HFFc6 (cell line): ENCODE results near the gene LCN1. TPM values are rescaled to one million over a fixed set of nuclear protein-coding genes. Genes with fewer than 3 reads are reported as not detected.

Experiments
- DNase-seq: peaks from one replicate; pipeline ENCODE4 v3.0.0-alpha.2; 2018
- H3K27ac Mint-ChIP-seq: 2 replicates; pipeline ENCODE4 v1.8.0; 2020; ENCODE audit warnings: mild to moderate bottlenecking, mixed read lengths
- H3K27me3 Mint-ChIP-seq: 2 replicates; pipeline ENCODE4 v1.8.0; 2021; ENCODE audit warnings: mild to moderate bottlenecking, moderate library complexity, mixed read lengths; ENCODE audit not compliant: insufficient read depth
- H3K36me3 Mint-ChIP-seq: 2 replicates; pipeline ENCODE4 v1.8.0; 2021; ENCODE audit warnings: low read depth, mixed read lengths
- H3K4me1 Mint-ChIP-seq: 2 replicates; pipeline ENCODE4 v1.8.0; 2020; ENCODE audit warnings: low read depth, mixed read lengths
- H3K4me3 Mint-ChIP-seq: 2 replicates; pipeline ENCODE4 v1.8.0; 2020; ENCODE audit warnings: mild to moderate bottlenecking, moderate library complexity, mixed read lengths
- H3K9me3 Mint-ChIP-seq: 2 replicates; pipeline ENCODE4 v1.8.0; 2020; ENCODE audit warnings: mild to moderate bottlenecking, mixed read lengths
- total RNA-seq, 6 experiments: library from RNA; stranded (reverse); fragmentation: NEBNext Ultra II Directional; extraction: Animal tissue kit (Norgen Biotek cat#: 25700); gene quantifications; 2 replicates in 1 of 6; 3 replicates in 5 of 6; pipeline ENCODE4 v1.2.3, GENCODE V29; 2021
- TF ChIP-seq, protein P1 (sequence below): fragments of 200-600 bp; sonication (generic); IDR thresholded peaks from 2 replicates; pipeline ENCODE4 v1.5.0; 2021; ENCODE audit warnings: antibody characterized with exemption, mild to moderate bottlenecking

LCN1 gene
- total RNA-seq, 6 experiments from 2014 or later, result 0.28 to 0.46 TPM; not detected in 4

DNA sequence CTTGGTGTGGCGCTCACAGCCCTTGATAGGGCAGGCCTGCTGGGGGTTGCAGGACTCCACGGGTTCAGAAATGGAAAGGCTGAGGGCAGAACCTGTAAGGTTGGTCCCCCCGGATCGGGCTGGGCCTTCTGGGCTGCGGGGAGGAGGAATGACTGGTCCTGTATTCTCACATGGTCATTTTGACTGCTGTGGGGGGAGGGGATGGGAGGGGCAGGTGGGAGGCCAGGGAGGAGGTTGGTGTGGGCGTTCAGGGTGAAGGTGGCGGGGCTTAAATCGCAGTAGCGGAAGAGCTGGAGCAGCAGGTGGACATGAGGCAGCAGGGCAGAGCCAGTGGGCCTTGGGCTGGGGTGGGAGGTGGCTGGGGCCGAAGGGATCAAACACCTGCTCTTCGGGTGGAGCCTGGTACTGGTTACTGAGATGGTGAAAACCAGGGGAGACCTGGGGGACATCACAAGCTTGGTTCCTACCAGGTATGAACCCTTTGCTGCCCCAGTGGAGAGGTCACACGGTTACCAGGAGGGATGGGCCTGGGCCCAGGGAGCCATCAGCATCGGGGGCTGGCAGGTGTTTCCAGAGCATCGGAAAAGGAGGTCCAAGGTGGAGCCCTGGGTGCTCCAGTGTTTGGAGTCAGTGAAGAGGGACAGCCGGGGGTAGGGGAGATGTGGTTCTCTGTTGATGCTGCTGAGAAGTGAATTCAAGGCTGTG is 18.9 kb upstream of the LCN1 start:
- Mint-ChIP-seq H3K36me3 (peaks cover 4% of the 10 kb centered on the region; the same call in 1 of the 2 replicates), H3K9me3 (no peaks in the 10 kb centered on the region), H3K27me3 (peaks cover 2% of the 10 kb centered on the region), H3K27ac (no peak overlapping the region), H3K4me1 (0 out of 2 replicates have a peak, but pooled peaks cover 7% of the 10 kb centered on the region), H3K4me3 (peak overlapping the region; percentile 89)
- DNase-seq, result no peak
- TF ChIP-seq, protein P1, sequence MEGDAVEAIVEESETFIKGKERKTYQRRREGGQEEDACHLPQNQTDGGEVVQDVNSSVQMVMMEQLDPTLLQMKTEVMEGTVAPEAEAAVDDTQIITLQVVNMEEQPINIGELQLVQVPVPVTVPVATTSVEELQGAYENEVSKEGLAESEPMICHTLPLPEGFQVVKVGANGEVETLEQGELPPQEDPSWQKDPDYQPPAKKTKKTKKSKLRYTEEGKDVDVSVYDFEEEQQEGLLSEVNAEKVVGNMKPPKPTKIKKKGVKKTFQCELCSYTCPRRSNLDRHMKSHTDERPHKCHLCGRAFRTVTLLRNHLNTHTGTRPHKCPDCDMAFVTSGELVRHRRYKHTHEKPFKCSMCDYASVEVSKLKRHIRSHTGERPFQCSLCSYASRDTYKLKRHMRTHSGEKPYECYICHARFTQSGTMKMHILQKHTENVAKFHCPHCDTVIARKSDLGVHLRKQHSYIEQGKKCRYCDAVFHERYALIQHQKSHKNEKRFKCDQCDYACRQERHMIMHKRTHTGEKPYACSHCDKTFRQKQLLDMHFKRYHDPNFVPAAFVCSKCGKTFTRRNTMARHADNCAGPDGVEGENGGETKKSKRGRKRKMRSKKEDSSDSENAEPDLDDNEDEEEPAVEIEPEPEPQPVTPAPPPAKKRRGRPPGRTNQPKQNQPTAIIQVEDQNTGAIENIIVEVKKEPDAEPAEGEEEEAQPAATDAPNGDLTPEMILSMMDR, result no peak

DNA sequence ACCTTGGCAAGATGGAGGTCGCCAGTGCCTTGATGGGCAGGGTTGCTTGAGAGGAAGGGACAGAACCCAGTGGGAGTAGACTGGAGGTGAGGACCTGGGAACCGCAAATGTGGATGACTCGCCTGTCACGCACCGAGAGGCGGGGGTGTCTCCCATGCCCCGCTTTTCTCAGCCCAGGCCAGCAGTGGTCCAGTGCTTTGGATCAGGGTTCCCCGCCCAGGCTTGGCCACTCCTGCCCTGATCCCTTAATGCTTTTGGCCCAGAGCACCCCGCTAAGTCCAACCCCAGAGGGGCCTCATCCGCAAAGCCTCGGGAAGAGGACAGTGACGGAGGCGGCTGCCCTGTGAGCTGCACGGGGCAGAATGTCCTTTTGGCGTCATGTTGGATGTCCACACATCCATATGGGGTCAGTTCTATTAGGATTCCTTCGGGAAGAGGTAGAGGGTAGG is 18.3 kb upstream of the LCN1 start:
- peaks cover 2% of the 10 kb centered on the region for H3K27me3 Mint-ChIP-seq
- H3K4me1 Mint-ChIP-seq, result 0 out of 2 replicates have a peak, but pooled peaks cover 7% of the 10 kb centered on the region
- H3K36me3 Mint-ChIP-seq, result peaks cover 4% of the 10 kb centered on the region; the same call in 1 of the 2 replicates
- no peak overlapping the region for H3K27ac Mint-ChIP-seq
- TF ChIP-seq, protein P1, result no peak
- no peaks in the 10 kb centered on the region for H3K9me3 Mint-ChIP-seq
- DNase-seq, result no peak
- 0 out of 2 replicates have a peak overlapping the region, but pooled peaks have one; percentile 22 for H3K4me3 Mint-ChIP-seq

DNA sequence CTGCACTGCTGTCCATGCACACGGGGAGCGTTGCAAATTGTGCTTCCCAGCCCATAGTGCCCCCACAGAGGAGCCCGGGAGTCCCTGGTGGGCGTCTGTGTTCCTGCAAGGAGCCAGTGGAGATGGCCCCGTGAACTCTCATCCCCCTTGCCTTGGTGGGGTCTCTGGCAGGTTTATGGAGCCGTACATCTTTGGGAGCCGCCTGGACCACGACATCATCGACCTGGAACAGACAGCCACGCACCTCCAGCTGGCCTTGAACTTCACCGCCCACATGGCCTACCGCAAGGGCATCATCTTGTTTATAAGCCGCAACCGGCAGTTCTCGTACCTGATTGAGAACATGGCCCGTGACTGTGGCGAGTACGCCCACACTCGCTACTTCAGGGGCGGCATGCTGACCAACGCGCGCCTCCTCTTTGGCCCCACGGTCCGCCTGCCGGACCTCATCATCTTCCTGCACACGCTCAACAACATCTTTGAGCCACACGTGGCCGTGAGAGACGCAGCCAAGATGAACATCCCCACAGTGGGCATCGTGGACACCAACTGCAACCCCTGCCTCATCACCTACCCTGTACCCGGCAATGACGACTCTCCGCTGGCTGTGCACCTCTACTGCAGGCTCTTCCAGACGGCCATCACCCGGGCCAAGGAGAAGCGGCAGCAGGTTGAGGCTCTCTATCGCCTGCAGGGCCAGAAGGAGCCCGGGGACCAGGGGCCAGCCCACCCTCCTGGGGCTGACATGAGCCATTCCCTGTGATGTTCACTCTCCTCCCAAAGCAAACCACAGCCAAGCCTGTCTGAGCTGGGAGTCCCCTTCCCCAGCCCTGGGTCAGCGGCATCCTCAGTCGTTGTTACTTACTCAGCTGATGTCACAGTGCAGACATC is 17.6 kb upstream of the LCN1 start:
- H3K9me3 Mint-ChIP-seq, result no peaks in the 10 kb centered on the region
- TF ChIP-seq, protein P1, result 0 out of 2 replicates have a peak, but pooled peaks have one; percentile 12
- DNase-seq, result no peak
- H3K4me1 Mint-ChIP-seq, result 0 out of 2 replicates have a peak, but pooled peaks cover 7% of the 10 kb centered on the region
- peaks cover 4% of the 10 kb centered on the region; the same call in 1 of the 2 replicates for H3K36me3 Mint-ChIP-seq
- H3K4me3 Mint-ChIP-seq, result no peak overlapping the region
- peaks cover 2% of the 10 kb centered on the region for H3K27me3 Mint-ChIP-seq
- no peak overlapping the region for H3K27ac Mint-ChIP-seq

DNA sequence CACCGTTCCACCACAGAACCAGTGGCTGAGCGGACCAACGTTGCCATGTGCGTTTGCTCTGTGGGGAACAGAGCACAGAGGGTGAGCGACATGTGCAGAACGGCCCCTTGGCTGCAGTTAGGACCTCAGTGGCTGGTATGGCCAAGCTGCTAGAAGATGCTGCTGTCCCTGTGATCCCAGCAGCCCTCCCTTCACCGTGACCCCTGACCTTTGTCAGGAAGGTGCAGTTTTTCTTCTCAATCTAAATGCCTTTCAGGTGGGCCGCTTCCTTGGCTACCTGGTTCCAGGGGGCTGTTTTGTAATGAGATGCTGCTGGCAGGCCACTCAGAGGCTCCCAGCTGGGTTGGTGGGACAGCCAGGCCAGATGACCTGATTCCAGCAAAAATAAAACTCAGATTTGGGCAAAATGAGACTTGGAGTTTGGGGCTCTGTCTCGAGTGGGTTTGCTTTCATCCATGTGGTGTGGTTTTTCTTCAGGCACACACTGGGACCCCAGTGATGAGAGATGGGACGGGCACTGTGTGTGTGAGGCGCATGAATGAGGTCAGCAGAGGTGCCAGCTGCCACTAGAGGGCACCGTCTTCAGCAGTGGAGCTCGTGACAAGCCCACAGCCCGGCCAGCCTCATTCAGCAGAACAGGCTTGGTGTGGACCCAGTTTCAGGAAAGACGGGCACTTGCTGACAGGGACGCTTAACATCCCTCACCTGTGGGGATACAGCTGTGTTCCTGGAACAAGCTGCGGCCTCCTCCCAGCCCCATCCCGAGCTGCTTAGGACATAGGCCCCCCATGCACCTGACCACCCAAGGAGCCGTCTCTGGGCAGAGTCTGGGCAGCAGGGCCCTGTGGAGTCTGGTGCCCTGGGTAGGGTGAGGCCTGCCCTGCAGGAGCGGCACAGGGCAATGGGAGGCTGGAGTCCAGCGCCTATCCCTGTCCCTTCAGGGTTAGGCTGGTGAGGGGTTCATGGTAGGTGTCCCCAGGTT is 16.7 kb upstream of the LCN1 start:
- TF ChIP-seq, protein P1, result peak; percentile 88
- peak; percentile 51 for DNase-seq
- H3K4me3 Mint-ChIP-seq, result no peak overlapping the region
- 0 out of 2 replicates have a peak, but pooled peaks cover 7% of the 10 kb centered on the region for H3K4me1 Mint-ChIP-seq
- H3K27ac Mint-ChIP-seq, result no peak overlapping the region
- H3K9me3 Mint-ChIP-seq, result no peaks in the 10 kb centered on the region
- peaks cover 2% of the 10 kb centered on the region for H3K27me3 Mint-ChIP-seq
- peaks cover 4% of the 10 kb centered on the region; the same call in 1 of the 2 replicates for H3K36me3 Mint-ChIP-seq
